Measurements from ENCODE around the gene ABCB1.

- TF ChIP-seq CTCF (IDR thresholded peaks at IDR 0.05) (no peak), POLR2A (IDR thresholded peaks at IDR 0.05) (no peak)
Observed at GRCh38 chr7:87598234-87599009, 2.3 kb downstream of the ABCB1 start.

Measured in body of pancreas (tissue), 4 donors.